Left lobe of liver (tissue), 2 donors: ENCODE measurements around the gene TRPV6. TPM values are rescaled to one million over a fixed set of nuclear protein-coding genes. Genes with fewer than 3 reads are reported as not detected.

Source experiments
- ATAC-seq: fragments of 200-7000 bp; cut with Tn5 transposase; one replicate; pipeline ENCODE4 v1.9.1; 2020; ENCODE audit warnings: mild to moderate bottlenecking, moderate library complexity
- DNase-seq: peaks from one replicate; pipeline ENCODE4 v3.0.0-alpha.2; 2020; ENCODE audit warnings: low spot score
- total RNA-seq: library from RNA; stranded (reverse); gene quantifications from one replicate; pipeline ENCODE4 v1.2.1, GENCODE V29; 2021
- donor health status: DM: no; HTN: no; CAD: no; lungs with moderate emphysema.
- donor health status: DM: no; HTN: yes; CAD: no.

TRPV6 gene
- total RNA-seq, 1 donor from 2014 or later = 0.53 TPM

GRCh38 chr7:142886866-142887265, 1.3 kb upstream of the TRPV6 start:
- peak; percentile 24 for DNase-seq
- no peak for ATAC-seq

GRCh38 chr7:142884286-142884640, 1.3 kb downstream of the TRPV6 start:
- peak; percentile 21 for DNase-seq
- ATAC-seq = no peak

- ATAC-seq (no peak), DNase-seq (peak; percentile 30)
Measured at GRCh38 chr7:142883571-142884285, 1.8 kb downstream of the TRPV6 start.

- ATAC-seq (no peak), DNase-seq (no peak)
Measured at GRCh38 chr7:142883145-142883544, 2.4 kb downstream of the TRPV6 start.

- no peak for DNase-seq
- no peak for ATAC-seq
Measured at GRCh38 chr7:142882338-142882678, 3.2 kb downstream of the TRPV6 start.

GRCh38 chr7:142881586-142882337, 3.8 kb downstream of the TRPV6 start:
- no peak for ATAC-seq
- peak; percentile 31 for DNase-seq

- peak; percentile 77 for ATAC-seq
- DNase-seq = peak; percentile 45
Measured at GRCh38 chr7:142880876-142881505, 4.6 kb downstream of the TRPV6 start.

GRCh38 chr7:142879060-142879459, 6.5 kb downstream of the TRPV6 start:
- no peak for DNase-seq
- ATAC-seq = no peak

- DNase-seq = no peak
- ATAC-seq = no peak
Measured at GRCh38 chr7:142878315-142878714, 7.2 kb downstream of the TRPV6 start.

- ATAC-seq = no peak
- DNase-seq = peak; percentile 37
Measured at GRCh38 chr7:142876991-142877910, 8.3 kb downstream of the TRPV6 start.

- DNase-seq (no peak), ATAC-seq (no peak)
Measured at GRCh38 chr7:142876236-142876960, 9.1 kb downstream of the TRPV6 start.

- DNase-seq = peak; percentile 21
- no peak for ATAC-seq
Measured at GRCh38 chr7:142875456-142875855, 10.1 kb downstream of the TRPV6 start.

GRCh38 chr7:142874837-142875236, 10.7 kb downstream of the TRPV6 start:
- ATAC-seq (no peak), DNase-seq (no peak)

- no peak for DNase-seq
Measured at GRCh38 chr7:142874409-142874808, 11.1 kb downstream of the TRPV6 start.

GRCh38 chr7:142873871-142874270, 11.7 kb downstream of the TRPV6 start:
- peak; percentile 10 for DNase-seq

More at GRCh38 chr7:142874409-142874808, 11.1 kb downstream of the TRPV6 start:
- ATAC-seq = no peak

GRCh38 chr7:142873281-142873784, 12.2 kb downstream of the TRPV6 start:
- ATAC-seq (peak; percentile 50), DNase-seq (peak; percentile 47)

More at GRCh38 chr7:142873871-142874270, 11.7 kb downstream of the TRPV6 start:
- ATAC-seq = no peak

GRCh38 chr7:142872106-142872675, 13.4 kb downstream of the TRPV6 start:
- peak; percentile 40 for DNase-seq
- ATAC-seq = no peak

GRCh38 chr7:142871260-142872105, 14.1 kb downstream of the TRPV6 start:
- DNase-seq = peak; percentile 23
- ATAC-seq = no peak
